ENCODE data around the gene ABL2.

ABL2 gene

GRCh38 chr1:179089827-179090482 is 139.5 kb downstream of the ABL2 start:
- no peak for DNase-seq

- DNase-seq: no peak
Measured at GRCh38 chr1:179087665-179088064, 141.8 kb downstream of the ABL2 start.

- DNase-seq: no peak
Measured at GRCh38 chr1:179083533-179083932, 145.9 kb downstream of the ABL2 start.

- DNase-seq: no peak
Measured at GRCh38 chr1:179082999-179083335, 146.5 kb downstream of the ABL2 start.

- DNase-seq: no peak
Measured at GRCh38 chr1:179082333-179082998, 147.0 kb downstream of the ABL2 start.

- peak; percentile 34 for DNase-seq
Measured at GRCh38 chr1:179081687-179082332, 147.7 kb downstream of the ABL2 start, which contains the start of gene TOR3A. TSS of gene TOR3A (plus strand) at chr1:179082070. CDS start at chr1:179082129, 59 bp downstream.

- DNase-seq: no peak
Measured at GRCh38 chr1:179080866-179081686, 148.4 kb downstream of the ABL2 start.

GRCh38 chr1:179079113-179079761 is 150.2 kb downstream of the ABL2 start:
- DNase-seq: peak; percentile 27

GRCh38 chr1:179077396-179077795 is 152.1 kb downstream of the ABL2 start:
- DNase-seq: no peak

GRCh38 chr1:179066471-179066870 is 163.0 kb downstream of the ABL2 start:
- no peak for DNase-seq

- no peak for DNase-seq
Measured at GRCh38 chr1:179061360-179062282, 167.9 kb downstream of the ABL2 start.

GRCh38 chr1:179058487-179059483 is 170.7 kb downstream of the ABL2 start:
- DNase-seq: no peak

GRCh38 chr1:179055937-179056336 is 173.5 kb downstream of the ABL2 start:
- no peak for DNase-seq

- DNase-seq: no peak
Measured at GRCh38 chr1:179053486-179053885, 176.0 kb downstream of the ABL2 start.

- DNase-seq: no peak
Measured at GRCh38 chr1:179052776-179053175, 176.7 kb downstream of the ABL2 start.

Data from NCI-H748 treated with DMSO at 0.1 percent for 48 hours (cell line).